ENCODE results near the gene WNT9B. TPM values are rescaled to one million over a fixed set of nuclear protein-coding genes. Genes with fewer than 3 reads are reported as not detected.

The WNT9B gene
- total and polyA plus RNA-seq, 2 donors, result 0.02 to 0.05 TPM

DNA sequence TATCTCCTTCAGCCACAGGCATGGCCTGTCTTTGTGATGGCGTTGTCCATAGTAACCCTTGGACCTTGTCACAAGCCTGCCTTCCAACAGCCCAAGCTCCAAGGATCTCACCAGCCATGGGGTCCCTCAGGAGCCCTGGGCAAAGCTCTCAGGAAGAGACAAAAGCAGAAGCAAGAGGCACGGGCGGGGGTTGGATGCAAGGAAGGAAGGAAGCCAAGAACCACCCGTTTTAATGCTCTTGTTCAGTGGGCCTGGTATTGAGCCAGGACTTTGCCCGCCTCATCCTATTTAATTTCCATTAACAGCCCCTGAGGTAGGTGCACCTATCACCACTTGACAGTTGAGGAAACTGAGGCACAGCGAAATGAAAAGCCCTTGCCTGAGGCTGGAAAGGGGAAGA is 39.3 kb downstream of the WNT9B start:
- Histone ChIP-seq H3K4me1 (ENCODE audit: control insufficient read depth in 2 of 2, insufficient read depth in 2 of 2, low read length in 2 of 2) (no peaks in the 10 kb centered on the region), H3K36me3 (ENCODE audit: control insufficient read depth in 2 of 2, insufficient read depth in 2 of 2, low read length in 1 of 2) (no peaks in the 10 kb centered on the region), H3K27me3 (ENCODE audit: control insufficient read depth in 2 of 2, insufficient read depth in 1 of 2, low read length in 1 of 2) (peaks cover 0 to 17% of the 10 kb centered on the region in 2 donors), H3K27ac (ENCODE audit: low read depth in 1 of 2, low read length in 1 of 2) (no peak overlapping the region), H3K9me3 (ENCODE audit: control insufficient read depth in 2 of 2, insufficient read depth in 1 of 2, low read length in 1 of 2) (no peaks in the 10 kb centered on the region), H3K4me3 (ENCODE audit: low read length in 2 of 2) (no peak overlapping the region)
- no peak for DNase-seq (ENCODE audit: low read depth in 6 of 9, low spot score in 9 of 9)
- 53% methylated on average over 6 of the region's 6 CpGs for whole genome bisulfite sequencing

DNA sequence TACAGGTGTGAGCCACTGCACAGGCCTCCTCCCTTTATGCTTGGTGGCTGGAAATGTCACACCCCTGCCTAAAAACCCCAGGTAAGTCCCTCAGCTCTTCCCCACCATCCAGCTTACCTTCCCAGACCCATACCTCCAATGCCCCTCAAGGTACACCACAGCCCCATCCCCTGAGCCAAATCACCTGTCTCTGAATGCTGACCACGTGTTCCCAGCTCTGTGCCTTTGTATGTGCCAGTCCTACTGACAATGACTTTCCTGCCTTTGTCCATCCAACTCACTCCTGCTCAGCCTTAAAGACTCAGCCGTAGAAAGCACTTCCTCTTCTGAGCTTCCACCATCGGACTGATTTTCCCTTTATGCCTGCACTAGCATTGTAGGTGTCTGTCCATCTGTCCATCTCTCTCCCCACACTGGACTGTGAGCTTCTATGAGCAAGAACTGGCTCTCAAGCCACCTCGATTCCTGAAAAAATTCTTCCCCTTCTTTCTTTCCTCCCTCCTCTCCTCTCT is 40.9 kb downstream of the WNT9B start:
- H3K4me1 ChIP-seq (ENCODE audit: control insufficient read depth in 2 of 2, insufficient read depth in 2 of 2, low read length in 2 of 2), result no peaks in the 10 kb centered on the region
- WGBS, result 66% methylated on average over 4 of the region's 4 CpGs
- H3K9me3 ChIP-seq (ENCODE audit: control insufficient read depth in 2 of 2, insufficient read depth in 1 of 2, low read length in 1 of 2), result no peaks in the 10 kb centered on the region
- no peaks in the 10 kb centered on the region for H3K36me3 ChIP-seq (ENCODE audit: control insufficient read depth in 2 of 2, insufficient read depth in 2 of 2, low read length in 1 of 2)
- H3K27ac ChIP-seq (ENCODE audit: low read depth in 1 of 2, low read length in 1 of 2), result no peak overlapping the region
- peaks cover 0 to 17% of the 10 kb centered on the region in 2 donors for H3K27me3 ChIP-seq (ENCODE audit: control insufficient read depth in 2 of 2, insufficient read depth in 1 of 2, low read length in 1 of 2)
- H3K4me3 ChIP-seq (ENCODE audit: low read length in 2 of 2), result no peak overlapping the region
- no peak for DNase-seq (ENCODE audit: low read depth in 6 of 9, low spot score in 9 of 9)

DNA sequence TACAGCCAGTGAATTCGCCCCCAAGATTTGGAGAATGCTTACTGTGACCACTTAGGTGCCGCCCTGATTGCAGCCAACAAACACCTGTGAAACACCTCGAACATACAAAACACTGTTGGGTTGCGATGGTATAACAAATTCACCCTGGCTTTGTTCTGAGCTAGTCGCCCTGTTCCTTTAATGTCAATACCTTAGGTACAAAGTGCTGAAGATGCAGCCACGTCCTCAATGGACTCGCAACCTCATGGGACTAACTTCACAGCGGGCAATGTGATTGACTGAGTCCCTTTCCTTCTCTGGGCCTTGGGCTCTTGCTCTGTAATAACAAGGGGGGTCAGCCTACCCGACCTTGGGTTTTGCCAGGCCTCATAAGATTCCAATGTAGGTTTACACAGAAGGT is 42.6 kb downstream of the WNT9B start:
- Histone ChIP-seq H3K9me3 (ENCODE audit: control insufficient read depth in 2 of 2, insufficient read depth in 1 of 2, low read length in 1 of 2) (peaks cover 0 to 2% of the 10 kb centered on the region in 2 donors), H3K27me3 (ENCODE audit: control insufficient read depth in 2 of 2, insufficient read depth in 1 of 2, low read length in 1 of 2) (peaks cover 0 to 17% of the 10 kb centered on the region in 2 donors), H3K4me3 (ENCODE audit: low read length in 2 of 2) (no peak overlapping the region), H3K4me1 (ENCODE audit: control insufficient read depth in 2 of 2, insufficient read depth in 2 of 2, low read length in 2 of 2) (no peaks in the 10 kb centered on the region), H3K36me3 (ENCODE audit: control insufficient read depth in 2 of 2, insufficient read depth in 2 of 2, low read length in 1 of 2) (no peaks in the 10 kb centered on the region), H3K27ac (ENCODE audit: low read depth in 1 of 2, low read length in 1 of 2) (no peak overlapping the region)
- WGBS, result 91% methylated on average over 9 of the region's 9 CpGs
- DNase-seq (ENCODE audit: low read depth in 6 of 9, low spot score in 9 of 9), result no peak

DNA sequence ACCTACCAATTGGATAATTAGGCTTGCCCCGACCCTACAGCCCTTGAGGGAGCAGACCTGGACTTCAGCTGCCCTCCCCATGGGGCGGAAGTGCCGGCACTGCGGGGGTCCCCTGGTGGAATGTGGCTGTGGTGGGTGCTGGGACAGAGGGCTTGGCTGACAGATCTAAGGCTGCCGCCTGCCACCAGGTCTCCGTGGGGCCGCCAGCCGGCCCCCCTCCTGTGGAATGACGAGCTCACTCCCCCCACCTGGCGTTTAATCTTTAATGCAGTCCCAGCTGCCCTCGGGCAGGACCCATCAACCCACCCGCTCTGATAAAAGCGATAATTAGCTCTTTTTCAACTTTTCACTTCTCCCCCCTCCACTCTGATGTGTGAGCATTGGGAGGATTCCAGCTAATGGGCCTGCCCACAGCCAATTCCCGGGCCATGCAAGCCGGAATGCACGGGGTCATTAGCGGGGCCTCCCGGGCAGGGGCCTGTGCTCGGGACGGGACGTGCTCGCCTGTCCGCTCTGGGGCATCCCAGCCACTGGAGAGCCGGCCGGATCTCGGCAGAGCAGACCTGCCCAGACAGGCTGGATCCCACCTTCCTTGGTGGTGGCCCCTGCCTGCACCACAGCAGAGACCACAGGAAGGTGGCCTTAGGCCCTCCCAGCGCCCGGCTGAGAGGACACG is 43.2 kb downstream of the WNT9B start:
- Histone ChIP-seq H3K9me3 (ENCODE audit: control insufficient read depth in 2 of 2, insufficient read depth in 1 of 2, low read length in 1 of 2) (peaks cover 0 to 3% of the 10 kb centered on the region in 2 donors), H3K36me3 (ENCODE audit: control insufficient read depth in 2 of 2, insufficient read depth in 2 of 2, low read length in 1 of 2) (no peaks in the 10 kb centered on the region), H3K4me3 (ENCODE audit: low read length in 2 of 2) (no peak overlapping the region), H3K27ac (ENCODE audit: low read depth in 1 of 2, low read length in 1 of 2) (no peak overlapping the region), H3K27me3 (ENCODE audit: control insufficient read depth in 2 of 2, insufficient read depth in 1 of 2, low read length in 1 of 2) (peaks cover 0 to 17% of the 10 kb centered on the region in 2 donors), H3K4me1 (ENCODE audit: control insufficient read depth in 2 of 2, insufficient read depth in 2 of 2, low read length in 2 of 2) (no peaks in the 10 kb centered on the region)
- no peak for DNase-seq (ENCODE audit: low read depth in 6 of 9, low spot score in 9 of 9)
- 90% methylated on average over 29 of the region's 29 CpGs for WGBS

DNA sequence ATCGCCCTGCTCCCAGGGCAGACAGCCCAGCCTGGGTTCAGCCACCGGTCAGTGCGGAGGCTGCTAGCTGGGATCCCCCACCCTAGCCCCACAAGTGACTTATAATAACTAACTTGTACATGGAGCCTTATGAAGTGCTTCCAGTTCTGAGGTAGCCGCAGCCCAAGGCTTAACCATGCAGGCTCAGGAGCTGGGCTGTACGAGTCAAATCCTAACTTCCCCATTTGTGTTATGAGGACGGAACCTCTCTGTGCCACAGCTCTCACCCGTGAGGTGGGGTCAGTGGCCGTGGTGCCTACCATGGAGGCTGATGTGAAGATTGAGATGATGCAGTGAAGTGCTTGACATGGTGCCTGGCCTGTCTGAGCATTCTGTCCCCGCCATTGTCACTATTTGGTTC is 43.8 kb downstream of the WNT9B start:
- Histone ChIP-seq H3K4me3 (ENCODE audit: low read length in 2 of 2) (no peak overlapping the region), H3K4me1 (ENCODE audit: control insufficient read depth in 2 of 2, insufficient read depth in 2 of 2, low read length in 2 of 2) (no peaks in the 10 kb centered on the region), H3K27me3 (ENCODE audit: control insufficient read depth in 2 of 2, insufficient read depth in 1 of 2, low read length in 1 of 2) (peaks cover 0 to 14% of the 10 kb centered on the region in 2 donors), H3K36me3 (ENCODE audit: control insufficient read depth in 2 of 2, insufficient read depth in 2 of 2, low read length in 1 of 2) (no peaks in the 10 kb centered on the region), H3K27ac (ENCODE audit: low read depth in 1 of 2, low read length in 1 of 2) (no peak overlapping the region), H3K9me3 (ENCODE audit: control insufficient read depth in 2 of 2, insufficient read depth in 1 of 2, low read length in 1 of 2) (peaks cover 0 to 3% of the 10 kb centered on the region in 2 donors)
- DNase-seq (ENCODE audit: low read depth in 6 of 9, low spot score in 9 of 9), result no peak
- 59% methylated on average over 9 of the region's 9 CpGs for WGBS

DNA sequence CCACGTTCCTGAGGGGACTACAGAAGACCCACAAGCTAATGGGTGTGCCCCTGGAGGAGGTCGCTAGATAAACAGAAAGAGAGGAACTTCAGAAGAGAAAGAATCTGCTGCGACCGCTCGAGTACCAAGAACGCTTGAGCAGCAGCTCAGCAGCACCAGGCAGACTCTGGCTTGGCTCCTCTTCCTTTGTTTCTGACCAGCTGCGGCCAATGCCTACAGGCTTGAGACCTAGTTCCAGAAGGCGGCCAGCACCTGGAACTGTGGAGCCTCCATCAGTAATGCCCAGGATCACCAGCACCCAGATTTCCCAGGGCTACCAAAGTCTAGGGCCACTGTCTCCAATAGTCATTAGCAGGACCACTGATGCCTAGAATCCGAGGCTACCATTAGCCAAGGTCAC is 45.6 kb downstream of the WNT9B start:
- DNase-seq (ENCODE audit: low read depth in 6 of 9, low spot score in 9 of 9), result no peak
- Histone ChIP-seq H3K9me3 (ENCODE audit: control insufficient read depth in 2 of 2, insufficient read depth in 1 of 2, low read length in 1 of 2) (peaks cover 0 to 3% of the 10 kb centered on the region in 2 donors), H3K27me3 (ENCODE audit: control insufficient read depth in 2 of 2, insufficient read depth in 1 of 2, low read length in 1 of 2) (peaks cover 0 to 8% of the 10 kb centered on the region in 2 donors), H3K4me1 (ENCODE audit: control insufficient read depth in 2 of 2, insufficient read depth in 2 of 2, low read length in 2 of 2) (no peaks in the 10 kb centered on the region), H3K27ac (ENCODE audit: low read depth in 1 of 2, low read length in 1 of 2) (no peak overlapping the region), H3K36me3 (ENCODE audit: control insufficient read depth in 2 of 2, insufficient read depth in 2 of 2, low read length in 1 of 2) (no peaks in the 10 kb centered on the region), H3K4me3 (ENCODE audit: low read length in 2 of 2) (no peak overlapping the region)
- 96% methylated on average over 9 of the region's 9 CpGs for WGBS

DNA sequence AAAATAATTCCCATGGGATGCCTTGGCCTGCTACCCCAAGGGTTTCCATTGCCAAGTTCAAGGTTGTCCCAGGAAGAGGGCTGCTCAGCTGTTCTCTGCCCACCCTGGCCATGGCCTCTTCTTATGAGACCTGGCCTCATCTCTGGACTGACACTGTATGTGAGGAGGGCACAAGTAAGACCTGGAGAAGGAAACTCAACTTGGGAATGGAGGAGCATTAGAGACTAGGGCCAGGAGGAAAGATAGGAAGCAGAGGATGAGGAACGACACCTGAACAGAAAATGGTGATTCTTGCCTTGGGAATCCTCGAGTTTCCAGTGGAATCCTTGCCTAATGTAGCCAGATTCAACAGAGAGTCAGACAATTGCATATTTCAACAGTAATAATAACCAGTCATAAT is 47.0 kb downstream of the WNT9B start:
- peaks cover 0 to 8% of the 10 kb centered on the region in 2 donors for H3K27me3 ChIP-seq (ENCODE audit: control insufficient read depth in 2 of 2, insufficient read depth in 1 of 2, low read length in 1 of 2)
- DNase-seq (ENCODE audit: low read depth in 6 of 9, low spot score in 9 of 9), result no peak
- H3K4me1 ChIP-seq (ENCODE audit: control insufficient read depth in 2 of 2, insufficient read depth in 2 of 2, low read length in 2 of 2), result no peaks in the 10 kb centered on the region
- no peak overlapping the region for H3K4me3 ChIP-seq (ENCODE audit: low read length in 2 of 2)
- 82% methylated on average over 2 of the region's 2 CpGs for WGBS
- H3K9me3 ChIP-seq (ENCODE audit: control insufficient read depth in 2 of 2, insufficient read depth in 1 of 2, low read length in 1 of 2), result peaks cover 0 to 3% of the 10 kb centered on the region in 2 donors
- H3K36me3 ChIP-seq (ENCODE audit: control insufficient read depth in 2 of 2, insufficient read depth in 2 of 2, low read length in 1 of 2), result no peaks in the 10 kb centered on the region
- no peak overlapping the region for H3K27ac ChIP-seq (ENCODE audit: low read depth in 1 of 2, low read length in 1 of 2)

DNA sequence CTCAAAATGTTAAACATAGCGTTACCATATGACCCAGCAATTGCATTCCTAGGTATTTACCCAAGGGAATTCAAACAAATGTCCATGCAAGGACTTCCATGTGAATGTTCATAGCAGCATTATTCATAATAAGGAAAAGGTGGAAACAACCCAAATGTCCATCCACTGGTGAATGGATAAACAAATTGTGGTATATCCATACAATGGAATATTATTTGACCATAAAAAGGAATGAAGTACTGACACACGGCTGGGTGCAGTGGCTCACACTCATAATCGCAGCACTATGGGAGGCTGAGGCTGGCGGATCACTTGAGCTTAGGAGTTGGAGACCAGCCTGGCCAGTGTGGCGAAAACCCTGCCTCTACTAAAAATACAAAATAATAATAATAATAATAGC is 47.5 kb downstream of the WNT9B start:
- no peak for DNase-seq (ENCODE audit: low read depth in 6 of 9, low spot score in 9 of 9)
- peaks cover 0 to 8% of the 10 kb centered on the region in 2 donors for H3K27me3 ChIP-seq (ENCODE audit: control insufficient read depth in 2 of 2, insufficient read depth in 1 of 2, low read length in 1 of 2)
- H3K4me1 ChIP-seq (ENCODE audit: control insufficient read depth in 2 of 2, insufficient read depth in 2 of 2, low read length in 2 of 2), result no peaks in the 10 kb centered on the region
- H3K9me3 ChIP-seq (ENCODE audit: control insufficient read depth in 2 of 2, insufficient read depth in 1 of 2, low read length in 1 of 2), result peaks cover 0 to 3% of the 10 kb centered on the region in 2 donors
- H3K27ac ChIP-seq (ENCODE audit: low read depth in 1 of 2, low read length in 1 of 2), result no peak overlapping the region
- H3K36me3 ChIP-seq (ENCODE audit: control insufficient read depth in 2 of 2, insufficient read depth in 2 of 2, low read length in 1 of 2), result no peaks in the 10 kb centered on the region
- WGBS, result 98% methylated on average over 5 of the region's 5 CpGs
- H3K4me3 ChIP-seq (ENCODE audit: low read length in 2 of 2), result no peak overlapping the region

DNA sequence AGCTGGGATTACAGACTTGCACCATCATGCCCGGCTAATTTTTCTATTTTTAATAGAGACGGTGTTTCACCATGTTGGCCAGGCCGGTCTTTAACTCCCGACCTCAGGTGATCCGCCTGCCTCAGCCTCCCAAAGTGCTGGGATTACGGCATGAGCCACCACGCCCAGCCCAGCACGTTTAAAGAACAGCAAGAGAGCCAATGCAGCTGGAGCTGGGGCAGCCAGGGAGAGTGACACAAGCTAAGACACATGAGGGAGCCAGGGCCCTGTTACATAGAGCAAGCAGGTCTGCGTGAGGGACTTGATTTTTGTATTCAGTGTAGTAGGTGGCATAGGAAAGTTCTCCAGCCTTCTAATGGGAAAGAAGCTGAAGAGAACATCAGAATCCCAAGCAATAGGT is 49.9 kb downstream of the WNT9B start:
- DNase-seq (ENCODE audit: low read depth in 6 of 9, low spot score in 9 of 9), result no peak
- Histone ChIP-seq H3K4me1 (ENCODE audit: control insufficient read depth in 2 of 2, insufficient read depth in 2 of 2, low read length in 2 of 2) (no peaks in the 10 kb centered on the region), H3K27me3 (ENCODE audit: control insufficient read depth in 2 of 2, insufficient read depth in 1 of 2, low read length in 1 of 2) (peaks cover 0 to 7% of the 10 kb centered on the region in 2 donors), H3K9me3 (ENCODE audit: control insufficient read depth in 2 of 2, insufficient read depth in 1 of 2, low read length in 1 of 2) (peaks cover 0 to 3% of the 10 kb centered on the region in 2 donors), H3K36me3 (ENCODE audit: control insufficient read depth in 2 of 2, insufficient read depth in 2 of 2, low read length in 1 of 2) (no peaks in the 10 kb centered on the region), H3K27ac (ENCODE audit: low read depth in 1 of 2, low read length in 1 of 2) (no peak overlapping the region), H3K4me3 (ENCODE audit: low read length in 2 of 2) (no peak overlapping the region)
- WGBS, result 90% methylated on average over 9 of the region's 9 CpGs

All from thymus (tissue), 11 donors.